Thymus (tissue), 11 donors: ENCODE results near the gene UBAP1. TPM values are rescaled to one million over a fixed set of nuclear protein-coding genes. Genes with fewer than 3 reads are reported as not detected.
"Not testable (repeated sequence)": the region's sequence is repeated elsewhere in the genome, so short reads cannot be mapped to it uniquely, and the experiment has no call there.

Experiments used
- DNase-seq, 9 donors: peaks; one replicate each; pipeline ENCODE4 v3.0.0-alpha.2; 2013; ENCODE audit warnings: low spot score in 9 of 9, low read depth in 6 of 9, missing footprints in 1 of 9
- H3K27ac ChIP-seq, 2 donors: one replicate each; pipeline ENCODE4 v1.5.1; 2013; ENCODE audit warnings: control low read depth in 1 of 2, low read depth in 1 of 2, low read length in 1 of 2, mild to moderate bottlenecking in 1 of 2, moderate library complexity in 1 of 2
- H3K27me3 ChIP-seq, 2 donors: one replicate each; pipeline ENCODE4 v1.5.1; 2013; ENCODE audit warnings: low read length in 1 of 2; ENCODE audit not compliant: control insufficient read depth in 2 of 2, insufficient read depth in 1 of 2
- H3K36me3 ChIP-seq, 2 donors: one replicate each; pipeline ENCODE4 v1.5.1; 2013; ENCODE audit warnings: low read length in 1 of 2, mild to moderate bottlenecking in 1 of 2, moderate library complexity in 1 of 2; ENCODE audit not compliant: control insufficient read depth in 2 of 2, insufficient read depth in 2 of 2
- H3K4me1 ChIP-seq, 2 donors: one replicate each; pipeline ENCODE4 v1.5.1; 2013; ENCODE audit warnings: low read length in 2 of 2; ENCODE audit not compliant: control insufficient read depth in 2 of 2, insufficient read depth in 2 of 2
- H3K4me3 ChIP-seq, 2 donors: one replicate each; pipeline ENCODE4 v1.5.1; 2013; ENCODE audit warnings: low read length in 2 of 2, control low read depth in 1 of 2, mild to moderate bottlenecking in 1 of 2
- H3K9me3 ChIP-seq, 2 donors: one replicate each; pipeline ENCODE4 v1.5.1; 2013; ENCODE audit warnings: low read length in 1 of 2, mild to moderate bottlenecking in 1 of 2; ENCODE audit not compliant: control insufficient read depth in 2 of 2, insufficient read depth in 1 of 2
- WGBS: extraction: QIAGEN DNeasy Blood & Tissue Kit; methylation state at CpG from one replicate; pipeline ENCODE4 v1.1.7; 2013; 5-methylcytosine and 5-hydroxymethylcytosine counted together
- polyA plus RNA-seq: library from polyadenylated mRNA; stranded (reverse); fragments of 200-250 nt; gene quantifications from one replicate; pipeline ENCODE4 v1.2.3, GENCODE V29; 2013
- total RNA-seq: library from RNA; stranded (reverse); fragments of 120-200 nt; gene quantifications from one replicate; pipeline ENCODE4 v1.2.4, GENCODE V29; 2013
- donor health status: healthy.

The UBAP1 gene
- total and polyA plus RNA-seq, 2 donors = 19.3 to 40.1 TPM

- 94% methylated on average over 10 of the region's 10 CpGs for WGBS
- Histone ChIP-seq H3K27ac (no peak overlapping the region), H3K9me3 (no peaks in the 10 kb centered on the region), H3K4me3 (no peak overlapping the region), H3K4me1 (peaks cover 26 to 45% of the 10 kb centered on the region in 2 donors), H3K27me3 (no peaks in the 10 kb centered on the region), H3K36me3 (peaks cover 16 to 47% of the 10 kb centered on the region in 2 donors)
- DNase-seq = no peak
These were observed 80.5 kb downstream of the UBAP1 start for GRCh38 chr9:34259315-34259714.

DNA sequence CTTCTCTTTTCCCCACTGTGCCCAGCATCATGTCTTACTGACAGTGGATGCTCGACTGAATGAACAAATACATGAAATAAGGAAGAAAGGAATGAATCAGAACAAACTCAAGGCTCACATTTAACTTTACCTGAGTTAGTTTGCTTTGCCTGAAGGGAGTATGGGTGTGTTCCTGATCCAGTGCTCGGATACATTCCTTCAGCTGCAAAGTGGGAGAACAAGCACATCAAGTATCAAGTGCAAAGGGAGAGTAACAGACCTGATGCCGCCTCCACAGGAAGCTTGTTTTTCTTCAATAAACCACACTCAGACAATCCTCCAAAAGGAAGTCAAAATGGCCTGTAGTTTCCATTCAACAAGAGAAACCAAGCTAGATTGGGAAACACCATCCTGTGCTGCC lies 84.1 kb downstream of the UBAP1 start:
- Histone ChIP-seq H3K27me3 (no peaks in the 10 kb centered on the region), H3K4me1 (peaks cover 8 to 21% of the 10 kb centered on the region in 2 donors), H3K27ac (no peak overlapping the region), H3K9me3 (no peaks in the 10 kb centered on the region), H3K4me3 (no peak overlapping the region), H3K36me3 (peaks cover 3 to 29% of the 10 kb centered on the region in 2 donors)
- WGBS = 95% methylated on average over 3 of the region's 3 CpGs
- no peak for DNase-seq

DNA sequence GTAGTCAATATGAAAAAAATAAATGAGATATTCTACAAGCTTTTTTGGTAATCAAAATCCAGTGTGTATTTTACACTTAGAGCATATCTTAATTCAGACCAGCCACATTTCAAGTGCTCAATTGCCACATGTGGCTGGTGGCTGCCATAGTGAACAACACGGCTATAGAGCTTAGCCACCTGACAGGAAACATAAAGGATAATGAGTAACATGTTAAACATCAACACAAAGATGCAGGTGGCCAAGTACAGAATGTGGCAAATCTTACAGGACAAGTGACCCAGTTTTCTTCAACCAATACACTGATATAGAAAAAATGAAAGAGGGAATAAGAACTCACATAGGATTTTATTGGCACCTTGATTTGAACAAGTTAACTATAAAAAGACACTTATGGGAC lies 88.8 kb downstream of the UBAP1 start:
- H3K27me3 ChIP-seq = no peaks in the 10 kb centered on the region
- peaks cover 0 to 14% of the 10 kb centered on the region in 2 donors for H3K4me1 ChIP-seq
- peaks cover 0 to 14% of the 10 kb centered on the region in 2 donors for H3K36me3 ChIP-seq
- no peak overlapping the region for H3K4me3 ChIP-seq
- no peaks in the 10 kb centered on the region for H3K9me3 ChIP-seq
- WGBS = 11% methylated on average over 1 of the region's 1 CpG
- H3K27ac ChIP-seq = peak overlapping the region; percentile 25 to 83
- DNase-seq = peak in 5 of 9 donors; percentile 21 to 75 (median 51)

DNA sequence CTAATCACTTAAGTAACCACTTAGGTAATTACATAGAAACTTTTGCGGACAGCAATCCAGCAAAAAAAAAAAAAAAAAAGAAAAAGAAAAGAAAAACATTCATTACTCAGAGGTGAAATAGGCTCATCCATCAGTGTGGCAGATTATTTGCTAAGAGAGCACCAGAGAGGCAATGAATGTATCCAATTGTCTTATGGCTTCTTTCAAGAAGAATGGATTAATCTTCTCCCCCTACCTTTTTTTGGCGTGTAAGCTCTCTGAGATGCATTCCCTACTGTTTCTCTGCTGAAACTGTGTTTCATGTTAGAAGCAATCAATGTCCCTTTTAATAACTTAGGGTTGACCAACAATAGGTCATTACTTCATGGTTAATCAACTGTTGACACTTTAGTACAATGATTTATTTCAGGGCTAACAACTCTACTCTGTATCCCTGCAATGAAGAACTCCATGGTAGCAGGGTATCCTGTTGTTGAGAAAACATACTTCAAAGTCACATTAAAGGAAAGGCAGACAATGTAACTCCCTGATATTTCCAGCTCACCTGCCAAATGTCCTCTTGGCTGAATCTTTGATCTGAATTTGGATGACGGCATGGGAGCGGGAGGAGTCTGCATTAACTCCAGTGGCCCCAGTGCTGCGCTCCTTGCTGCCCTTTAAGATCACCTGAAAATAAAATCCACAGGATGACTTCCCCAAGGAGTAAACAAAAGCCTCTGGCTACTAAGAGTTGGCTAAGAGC lies 92.6 kb downstream of the UBAP1 start:
- DNase-seq = no peak
- no peak overlapping the region for H3K4me3 ChIP-seq
- peaks cover 0 to 5% of the 10 kb centered on the region in 2 donors for H3K36me3 ChIP-seq
- no peaks in the 10 kb centered on the region for H3K9me3 ChIP-seq
- peaks cover 0 to 8% of the 10 kb centered on the region in 2 donors for H3K4me1 ChIP-seq
- WGBS = 95% methylated on average over 5 of the region's 5 CpGs
- no peak overlapping the region for H3K27ac ChIP-seq
- no peaks in the 10 kb centered on the region for H3K27me3 ChIP-seq

DNA sequence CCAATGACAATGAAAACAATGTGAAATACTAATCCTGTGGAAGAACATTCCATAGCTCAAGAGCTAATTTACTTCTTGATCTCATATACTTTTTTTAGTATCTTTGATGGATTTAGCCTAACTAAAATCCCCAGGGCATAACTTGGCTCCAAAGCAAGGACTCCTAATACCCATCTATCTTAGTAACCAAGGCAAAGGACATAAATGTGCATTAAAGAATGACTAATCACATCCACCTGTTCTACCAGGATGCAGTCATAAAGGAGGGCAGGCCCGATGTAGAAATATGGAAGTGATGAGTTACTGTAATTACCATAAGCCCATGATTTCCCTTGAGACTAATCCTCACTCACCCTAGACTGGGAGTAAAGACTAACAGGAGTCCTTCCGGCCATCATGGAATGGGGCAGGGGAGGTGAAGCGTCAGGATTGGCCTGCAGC lies 93.3 kb downstream of the UBAP1 start:
- Histone ChIP-seq H3K4me3 (no peak overlapping the region), H3K4me1 (peaks cover 0 to 8% of the 10 kb centered on the region in 2 donors), H3K36me3 (peaks cover 0 to 5% of the 10 kb centered on the region in 2 donors), H3K9me3 (no peaks in the 10 kb centered on the region), H3K27me3 (no peaks in the 10 kb centered on the region), H3K27ac (no peak overlapping the region)
- WGBS = 97% methylated on average over 3 of the region's 3 CpGs
- no peak for DNase-seq

- not testable (repeated sequence) for H3K27ac ChIP-seq, H3K36me3 ChIP-seq, H3K4me1 ChIP-seq, H3K4me3 ChIP-seq, DNase-seq, H3K9me3 ChIP-seq, H3K27me3 ChIP-seq
- WGBS = no CpG with 5 or more reads among the region's 2 CpGs
These were observed 94.7 kb downstream of the UBAP1 start for GRCh38 chr9:34273588-34273987.

GRCh38 chr9:34275811-34276210 lies 97.0 kb downstream of the UBAP1 start:
- DNase-seq = no peak
- H3K4me1 ChIP-seq = peaks cover 4 to 6% of the 10 kb centered on the region in 2 donors
- H3K9me3 ChIP-seq = no peaks in the 10 kb centered on the region
- H3K27me3 ChIP-seq = no peaks in the 10 kb centered on the region
- H3K4me3 ChIP-seq = no peak overlapping the region
- H3K27ac ChIP-seq = no peak overlapping the region
- peaks cover 0 to 11% of the 10 kb centered on the region in 2 donors for H3K36me3 ChIP-seq
- 98% methylated on average over 6 of the region's 6 CpGs for WGBS

GRCh38 chr9:34276772-34277171 lies 97.9 kb downstream of the UBAP1 start:
- Histone ChIP-seq H3K9me3 (no peaks in the 10 kb centered on the region), H3K27ac (no peak overlapping the region), H3K27me3 (no peaks in the 10 kb centered on the region), H3K36me3 (peaks cover 0 to 11% of the 10 kb centered on the region in 2 donors), H3K4me1 (peaks cover 4 to 6% of the 10 kb centered on the region in 2 donors), H3K4me3 (no peak overlapping the region)
- WGBS = 97% methylated on average over 3 of the region's 3 CpGs
- no peak for DNase-seq

DNA sequence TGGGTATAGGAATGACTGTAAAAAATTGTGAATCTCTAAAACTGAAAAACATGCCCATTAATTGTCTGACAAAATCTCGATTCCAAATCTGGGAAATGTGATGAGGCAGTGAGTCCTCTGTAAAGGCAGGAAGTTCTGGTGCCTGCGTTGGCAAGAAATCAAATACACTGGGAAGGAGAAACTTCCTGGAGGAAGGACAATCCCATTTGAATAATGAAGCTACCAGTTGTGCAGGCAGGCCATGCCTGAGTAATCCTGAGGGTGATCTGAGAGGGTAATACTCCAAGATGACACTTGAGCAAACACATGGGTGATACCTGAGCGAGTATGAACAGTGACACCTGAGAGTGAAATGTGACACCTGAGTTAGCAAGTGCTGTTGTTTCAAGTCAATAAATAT lies 100.6 kb downstream of the UBAP1 start:
- Histone ChIP-seq H3K9me3 (no peaks in the 10 kb centered on the region), H3K36me3 (peaks cover 3 to 6% of the 10 kb centered on the region in 2 donors), H3K4me1 (peaks cover 4 to 6% of the 10 kb centered on the region in 2 donors), H3K27ac (no peak overlapping the region), H3K27me3 (no peaks in the 10 kb centered on the region), H3K4me3 (no peak overlapping the region)
- no peak for DNase-seq
- WGBS = 95% methylated on average over 3 of the region's 3 CpGs
